ENCODE data around the gene ATG4B. TPM values are rescaled to one million over a fixed set of nuclear protein-coding genes. Genes with fewer than 3 reads are reported as not detected.

The ATG4B gene
- polyA plus RNA-seq, 1 experiment: 82.4 TPM

DNA sequence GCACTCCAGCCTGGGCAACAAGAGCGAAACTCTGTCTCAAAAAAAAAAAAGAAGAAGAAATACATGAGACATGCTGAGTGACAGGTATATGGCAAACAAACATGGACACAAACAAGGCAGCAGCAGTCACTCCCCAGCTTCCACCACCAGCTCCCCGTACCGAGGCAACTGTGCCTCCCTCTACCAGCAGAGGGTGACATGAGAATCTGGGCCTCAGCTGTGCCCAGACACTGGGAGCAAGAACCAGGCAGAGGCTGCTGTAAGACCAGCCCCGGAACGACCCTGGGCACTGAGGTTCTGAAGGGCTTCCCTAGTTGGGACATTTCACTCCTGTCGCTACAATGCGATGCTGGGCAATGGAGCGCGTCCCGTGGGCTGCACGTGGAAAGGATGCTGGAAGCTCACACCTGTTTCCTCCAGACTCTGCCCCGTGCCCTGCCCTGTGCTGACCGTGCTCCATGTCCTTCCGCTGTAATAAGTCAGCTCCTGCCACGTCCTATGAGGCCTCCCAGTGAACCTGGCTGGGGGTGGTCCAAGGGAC is 41.8 kb upstream of the ATG4B start:
- Histone ChIP-seq H3K9me3 (ENCODE audit: control insufficient read depth, insufficient read depth, low read length) (peaks cover 1% of the 10 kb centered on the region; the same call in 1 of the 2 replicates), H3K27ac (ENCODE audit: low read depth, low read length) (no peak overlapping the region), H3K27me3 (ENCODE audit: control insufficient read depth, insufficient read depth, low read length) (no peaks in the 10 kb centered on the region), H3K4me3 (ENCODE audit: low read depth, low read length) (no peak overlapping the region)
- CTCF ChIA-PET: no interaction called here
- DNase-seq (ENCODE audit: low read depth, low spot score): no peak
- POLR2A ChIA-PET: interaction anchor here (0.6 kb wide), 1 partner anchor 62 kb away, joined by 6 read pairs; no protein-coding TSS in a partner anchor
- TF ChIP-seq, protein P1, sequence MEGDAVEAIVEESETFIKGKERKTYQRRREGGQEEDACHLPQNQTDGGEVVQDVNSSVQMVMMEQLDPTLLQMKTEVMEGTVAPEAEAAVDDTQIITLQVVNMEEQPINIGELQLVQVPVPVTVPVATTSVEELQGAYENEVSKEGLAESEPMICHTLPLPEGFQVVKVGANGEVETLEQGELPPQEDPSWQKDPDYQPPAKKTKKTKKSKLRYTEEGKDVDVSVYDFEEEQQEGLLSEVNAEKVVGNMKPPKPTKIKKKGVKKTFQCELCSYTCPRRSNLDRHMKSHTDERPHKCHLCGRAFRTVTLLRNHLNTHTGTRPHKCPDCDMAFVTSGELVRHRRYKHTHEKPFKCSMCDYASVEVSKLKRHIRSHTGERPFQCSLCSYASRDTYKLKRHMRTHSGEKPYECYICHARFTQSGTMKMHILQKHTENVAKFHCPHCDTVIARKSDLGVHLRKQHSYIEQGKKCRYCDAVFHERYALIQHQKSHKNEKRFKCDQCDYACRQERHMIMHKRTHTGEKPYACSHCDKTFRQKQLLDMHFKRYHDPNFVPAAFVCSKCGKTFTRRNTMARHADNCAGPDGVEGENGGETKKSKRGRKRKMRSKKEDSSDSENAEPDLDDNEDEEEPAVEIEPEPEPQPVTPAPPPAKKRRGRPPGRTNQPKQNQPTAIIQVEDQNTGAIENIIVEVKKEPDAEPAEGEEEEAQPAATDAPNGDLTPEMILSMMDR (IDR thresholded peaks at IDR 0.05; ENCODE audit: low read depth, low read length): 0 out of 2 replicates have a peak, but pooled peaks have one; percentile 12

GRCh38 chr2:241597561-241597960 is 39.9 kb upstream of the ATG4B start:
- POLR2A ChIA-PET: no interaction called here
- CTCF ChIA-PET: no interaction called here
- Histone ChIP-seq H3K9me3 (ENCODE audit: control insufficient read depth, insufficient read depth, low read length) (no peaks in the 10 kb centered on the region; the same call in 1 of the 2 replicates), H3K27ac (ENCODE audit: low read depth, low read length) (no peak overlapping the region), H3K27me3 (ENCODE audit: control insufficient read depth, insufficient read depth, low read length) (no peaks in the 10 kb centered on the region), H3K4me3 (ENCODE audit: low read depth, low read length) (no peak overlapping the region)
- no peak for DNase-seq (ENCODE audit: low read depth, low spot score)
- TF ChIP-seq, protein P1 (IDR thresholded peaks at IDR 0.05; ENCODE audit: low read depth, low read length): no peak

- DNase-seq (ENCODE audit: low read depth, low spot score): no peak
- no peak overlapping the region for H3K27ac ChIP-seq (ENCODE audit: low read depth, low read length)
- TF ChIP-seq, protein P1 (IDR thresholded peaks at IDR 0.05; ENCODE audit: low read depth, low read length): no peak
- ChIA-PET POLR2A (interaction anchor here (0.6 kb wide), 1 partner anchor 125 kb away, joined by 4 read pairs; no protein-coding TSS in a partner anchor), CTCF (no interaction called here)
- no peaks in the 10 kb centered on the region; the same call in 1 of the 2 replicates for H3K9me3 ChIP-seq (ENCODE audit: control insufficient read depth, insufficient read depth, low read length)
- no peak overlapping the region for H3K4me3 ChIP-seq (ENCODE audit: low read depth, low read length)
- H3K27me3 ChIP-seq (ENCODE audit: control insufficient read depth, insufficient read depth, low read length): no peaks in the 10 kb centered on the region
Observed at GRCh38 chr2:241598061-241598460, 39.4 kb upstream of the ATG4B start.

GRCh38 chr2:241598487-241598886 is 39.0 kb upstream of the ATG4B start:
- no peaks in the 10 kb centered on the region for H3K27me3 ChIP-seq (ENCODE audit: control insufficient read depth, insufficient read depth, low read length)
- H3K4me3 ChIP-seq (ENCODE audit: low read depth, low read length): no peak overlapping the region
- TF ChIP-seq, protein P1 (IDR thresholded peaks at IDR 0.05; ENCODE audit: low read depth, low read length): 0 out of 2 replicates have a peak, but pooled peaks have one; percentile 8
- no peak overlapping the region for H3K27ac ChIP-seq (ENCODE audit: low read depth, low read length)
- ChIA-PET CTCF (no interaction called here), POLR2A (interaction anchor here (0.6 kb wide), 1 partner anchor 125 kb away, joined by 4 read pairs; no protein-coding TSS in a partner anchor)
- no peak for DNase-seq (ENCODE audit: low read depth, low spot score)
- no peaks in the 10 kb centered on the region; the same call in 1 of the 2 replicates for H3K9me3 ChIP-seq (ENCODE audit: control insufficient read depth, insufficient read depth, low read length)

DNA sequence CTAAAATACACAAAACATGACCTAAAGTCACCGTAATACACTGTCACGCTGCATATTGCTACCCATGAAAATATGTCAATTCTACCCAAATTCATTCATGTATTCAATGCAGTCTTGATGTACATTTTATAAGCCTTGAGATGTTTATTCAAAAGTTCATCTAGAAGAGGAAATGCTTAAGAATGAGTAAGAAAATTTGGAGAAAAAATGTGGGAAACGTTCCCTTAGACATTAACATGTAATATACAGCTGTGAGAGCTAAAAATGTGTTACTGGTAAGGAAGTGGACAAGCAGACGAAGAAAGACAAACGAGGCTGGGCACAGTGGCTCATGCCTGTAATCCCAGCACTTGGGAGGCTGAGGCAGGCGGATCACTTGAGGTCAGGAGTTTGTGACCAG is 37.9 kb upstream of the ATG4B start:
- DNase-seq (ENCODE audit: low read depth, low spot score): no peak
- TF ChIP-seq, protein P1 (IDR thresholded peaks at IDR 0.05; ENCODE audit: low read depth, low read length): no peak
- no peaks in the 10 kb centered on the region for H3K27me3 ChIP-seq (ENCODE audit: control insufficient read depth, insufficient read depth, low read length)
- no peak overlapping the region for H3K27ac ChIP-seq (ENCODE audit: low read depth, low read length)
- no peak overlapping the region for H3K4me3 ChIP-seq (ENCODE audit: low read depth, low read length)
- H3K9me3 ChIP-seq (ENCODE audit: control insufficient read depth, insufficient read depth, low read length): no peaks in the 10 kb centered on the region; the same call in 1 of the 2 replicates
- ChIA-PET CTCF (interaction anchor here (0.6 to 1.3 kb wide), 2 partner anchors 11 kb away, joined by 3 to 4 read pairs; no protein-coding TSS in a partner anchor), POLR2A (no interaction called here)
